Neural crest cell (in vitro differentiated cells): Measurements from ENCODE around the gene KIDINS220. TPM values are rescaled to one million over a fixed set of nuclear protein-coding genes. Genes with fewer than 3 reads are reported as not detected.

ENCODE experiments used
- DNase-seq: peaks from one replicate; pipeline ENCODE4 v3.0.0; 2021; ENCODE audit warnings: low read depth, mixed read lengths, low spot score
- H3K27ac Mint-ChIP-seq: one replicate; pipeline ENCODE4 v1.8.0; 2021; ENCODE audit warnings: mild to moderate bottlenecking, mixed read lengths; ENCODE audit not compliant: unreplicated experiment
- H3K27me3 Mint-ChIP-seq: 2 replicates; pipeline ENCODE4 v1.8.0; 2021; ENCODE audit warnings: low read depth, mild to moderate bottlenecking, mixed read lengths
- H3K36me3 Mint-ChIP-seq: 2 replicates; pipeline ENCODE4 v1.8.0; 2021; ENCODE audit warnings: low read depth, mild to moderate bottlenecking, mixed read lengths
- H3K4me1 Mint-ChIP-seq: 2 replicates; pipeline ENCODE4 v1.8.0; 2021; ENCODE audit warnings: mixed read lengths
- H3K4me3 Mint-ChIP-seq: one replicate; pipeline ENCODE4 v1.8.0; 2021; ENCODE audit warnings: mild to moderate bottlenecking, mixed read lengths
- H3K9me3 Mint-ChIP-seq: 2 replicates; pipeline ENCODE4 v1.8.0; 2021; ENCODE audit warnings: mixed read lengths
- CTCF ChIP-seq: fragments of 200-600 bp; sonication (generic); conservative IDR thresholded peaks from 2 replicates; pipeline ENCODE4 v1.5.0; 2021; ENCODE audit warnings: antibody characterized with exemption, mild to moderate bottlenecking
- total RNA-seq: library from RNA; stranded (reverse); gene quantifications from 2 replicates; pipeline ENCODE4 v1.2.1, GENCODE V29; 2021

The KIDINS220 gene
- total RNA-seq, 1 donor from 2014 or later = 61.1 TPM

- H3K27me3 Mint-ChIP-seq = no peaks in the 10 kb centered on the region
- no peak for TF ChIP-seq CTCF
- no peak overlapping the region for H3K27ac Mint-ChIP-seq
- peaks cover 6% of the 10 kb centered on the region for H3K36me3 Mint-ChIP-seq
- H3K9me3 Mint-ChIP-seq = no peaks in the 10 kb centered on the region
- no peak for DNase-seq
- no peaks in the 10 kb centered on the region for H3K4me1 Mint-ChIP-seq
- no peak overlapping the region for H3K4me3 Mint-ChIP-seq
These were observed 4.5 kb upstream of the KIDINS220 start for GRCh38 chr2:8841932-8842331.

GRCh38 chr2:8840475-8841091, 3.2 kb upstream of the KIDINS220 start:
- Mint-ChIP-seq H3K4me1 (peaks cover 12% of the 10 kb centered on the region), H3K27me3 (no peaks in the 10 kb centered on the region), H3K4me3 (peak overlapping the region; percentile 45), H3K27ac (no peak overlapping the region), H3K36me3 (peaks cover 2% of the 10 kb centered on the region), H3K9me3 (no peaks in the 10 kb centered on the region)
- TF ChIP-seq CTCF = no peak
- DNase-seq = no peak

- H3K27ac Mint-ChIP-seq = no peak overlapping the region
- no peaks in the 10 kb centered on the region for H3K27me3 Mint-ChIP-seq
- peaks cover 22% of the 10 kb centered on the region for H3K4me1 Mint-ChIP-seq
- H3K9me3 Mint-ChIP-seq = no peaks in the 10 kb centered on the region
- no peak for DNase-seq
- peaks cover 2% of the 10 kb centered on the region for H3K36me3 Mint-ChIP-seq
- peak overlapping the region; percentile 58 for H3K4me3 Mint-ChIP-seq
- no peak for TF ChIP-seq CTCF
These were observed 2.0 kb upstream of the KIDINS220 start for GRCh38 chr2:8839189-8839965.

GRCh38 chr2:8837795-8838140, 355 bp upstream of the KIDINS220 start:
- no peak for DNase-seq
- peaks cover 2% of the 10 kb centered on the region for H3K36me3 Mint-ChIP-seq
- no peak overlapping the region for H3K27ac Mint-ChIP-seq
- peaks cover 28% of the 10 kb centered on the region for H3K4me1 Mint-ChIP-seq
- H3K4me3 Mint-ChIP-seq = peak overlapping the region; percentile 99
- H3K27me3 Mint-ChIP-seq = no peaks in the 10 kb centered on the region
- no peaks in the 10 kb centered on the region for H3K9me3 Mint-ChIP-seq
- no peak for TF ChIP-seq CTCF

- peaks cover 2% of the 10 kb centered on the region for H3K36me3 Mint-ChIP-seq
- no peaks in the 10 kb centered on the region for H3K9me3 Mint-ChIP-seq
- no peak overlapping the region for H3K27ac Mint-ChIP-seq
- no peak for DNase-seq
- TF ChIP-seq CTCF = no peak
- H3K27me3 Mint-ChIP-seq = no peaks in the 10 kb centered on the region
- H3K4me3 Mint-ChIP-seq = peak overlapping the region; percentile 94
- peaks cover 42% of the 10 kb centered on the region for H3K4me1 Mint-ChIP-seq
These were observed 2.1 kb downstream of the KIDINS220 start for GRCh38 chr2:8835279-8835678.
